ENCODE measurements around the gene LRRTM4.

DNA sequence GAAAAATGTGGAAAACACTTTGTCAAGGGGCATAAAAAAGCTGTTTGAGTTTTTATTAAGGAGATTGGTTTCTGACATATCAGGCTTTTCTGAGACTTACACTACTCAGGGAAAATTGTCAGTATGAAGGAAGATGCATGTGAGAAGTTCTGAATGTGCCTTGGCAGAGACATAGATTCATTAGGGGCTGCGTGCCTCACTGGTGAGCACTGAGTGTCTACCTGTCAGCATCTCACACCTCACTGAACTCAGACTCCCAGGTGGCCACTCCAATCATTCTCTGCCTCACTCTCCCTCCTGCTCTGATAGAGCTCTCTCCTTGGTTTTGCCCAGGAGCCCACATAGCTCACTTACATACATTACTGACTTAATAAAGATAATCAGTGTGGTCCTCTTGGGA lies 372.6 kb downstream of the LRRTM4 start:
- TF ChIP-seq, protein P1, sequence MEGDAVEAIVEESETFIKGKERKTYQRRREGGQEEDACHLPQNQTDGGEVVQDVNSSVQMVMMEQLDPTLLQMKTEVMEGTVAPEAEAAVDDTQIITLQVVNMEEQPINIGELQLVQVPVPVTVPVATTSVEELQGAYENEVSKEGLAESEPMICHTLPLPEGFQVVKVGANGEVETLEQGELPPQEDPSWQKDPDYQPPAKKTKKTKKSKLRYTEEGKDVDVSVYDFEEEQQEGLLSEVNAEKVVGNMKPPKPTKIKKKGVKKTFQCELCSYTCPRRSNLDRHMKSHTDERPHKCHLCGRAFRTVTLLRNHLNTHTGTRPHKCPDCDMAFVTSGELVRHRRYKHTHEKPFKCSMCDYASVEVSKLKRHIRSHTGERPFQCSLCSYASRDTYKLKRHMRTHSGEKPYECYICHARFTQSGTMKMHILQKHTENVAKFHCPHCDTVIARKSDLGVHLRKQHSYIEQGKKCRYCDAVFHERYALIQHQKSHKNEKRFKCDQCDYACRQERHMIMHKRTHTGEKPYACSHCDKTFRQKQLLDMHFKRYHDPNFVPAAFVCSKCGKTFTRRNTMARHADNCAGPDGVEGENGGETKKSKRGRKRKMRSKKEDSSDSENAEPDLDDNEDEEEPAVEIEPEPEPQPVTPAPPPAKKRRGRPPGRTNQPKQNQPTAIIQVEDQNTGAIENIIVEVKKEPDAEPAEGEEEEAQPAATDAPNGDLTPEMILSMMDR (IDR thresholded peaks at IDR 0.05 in 4 of 5, conservative IDR thresholded peaks at IDR 0.05 in 1 of 5), result no peak
- no peak for TF ChIP-seq POLR2A (IDR thresholded peaks at IDR 0.05)

Measured in gastrocnemius medialis (tissue), 4 donors.